SU-DHL-6 (cell line): ENCODE results near the gene KATNB1.

Experiments used
- H2AFZ ChIP-seq: fragments of 200-600 bp; sonication (generic); 2 replicates; pipeline ENCODE4 v1.6.1; 2014; ENCODE audit warnings: low read depth, mild to moderate bottlenecking, moderate library complexity, mixed read lengths, antibody characterized with exemption, low read length; ENCODE audit not compliant: severe bottlenecking
- H3F3A ChIP-seq: fragments of 200-600 bp; shearing (Covaris generic); 2 replicates; pipeline ENCODE4 v1.6.0; 2016; ENCODE audit warnings: antibody characterized with exemption, mild to moderate bottlenecking; ENCODE audit not compliant: insufficient read depth
- H3K27ac ChIP-seq: fragments of 200-600 bp; sonication (generic); 2 replicates; pipeline ENCODE4 v1.5.1; 2016; ENCODE audit warnings: low read depth, mild to moderate bottlenecking, low read length, moderate library complexity, mixed read lengths
- H3K27me3 ChIP-seq: fragments of 200-600 bp; sonication (generic), shearing (Covaris generic); 2 replicates; pipeline ENCODE4 v1.6.0; 2014; ENCODE audit warnings: mild to moderate bottlenecking, low read length
- H3K36me3 ChIP-seq: fragments of 200-600 bp; sonication (generic); 2 replicates; pipeline ENCODE4 v1.6.1; 2014; ENCODE audit warnings: mild to moderate bottlenecking, low read length, mixed read lengths
- H3K4me2 ChIP-seq: fragments of 300-600, 200-600 bp; shearing (Covaris generic), sonication (generic); 2 replicates; pipeline ENCODE4 v1.6.0; 2014; ENCODE audit warnings: low read length, low read depth, mild to moderate bottlenecking; ENCODE audit not compliant: poor library complexity, severe bottlenecking
- H3K4me3 ChIP-seq: fragments of 200-600 bp; sonication (generic); 2 replicates; pipeline ENCODE4 v1.5.1; 2014; ENCODE audit warnings: antibody characterized with exemption, low read length, mild to moderate bottlenecking, mixed read lengths; ENCODE audit not compliant: insufficient read depth, poor library complexity, severe bottlenecking
- H3K79me2 ChIP-seq: fragments of 200-600 bp; sonication (generic); 2 replicates; pipeline ENCODE4 v1.6.1; 2014; ENCODE audit warnings: mild to moderate bottlenecking, low read length, moderate library complexity; ENCODE audit not compliant: insufficient read depth
- H3K9ac ChIP-seq: fragments of 200-600 bp; sonication (generic); 2 replicates; pipeline ENCODE4 v1.7.0; 2014; ENCODE audit warnings: mild to moderate bottlenecking, low read length
- H3K9me2 ChIP-seq: fragments of 200-600 bp; sonication (generic); replicated peaks from 2 replicates; pipeline ENCODE4 v1.6.1; 2014; ENCODE audit warnings: low read length; ENCODE audit not compliant: insufficient read depth
- H3K9me3 ChIP-seq: fragments of 200-600 bp; sonication (generic); 2 replicates; pipeline ENCODE4 v1.6.1; 2014; ENCODE audit warnings: low read length, mixed read lengths; ENCODE audit not compliant: insufficient read depth
- H4K20me1 ChIP-seq: fragments of 200-600 bp; sonication (generic); 2 replicates; pipeline ENCODE4 v1.6.1; 2014; ENCODE audit warnings: low read depth, mild to moderate bottlenecking, antibody characterized with exemption, low read length, moderate library complexity, mixed read lengths
- CTCF ChIP-seq: fragments of 200-600 bp; sonication (generic); IDR thresholded peaks from one replicate; pipeline ENCODE4 v1.5.1; 2017; ENCODE audit warnings: antibody characterized with exemption, mild to moderate bottlenecking, low read length, moderate library complexity; ENCODE audit not compliant: insufficient read depth, poor library complexity, severe bottlenecking
- EZH2phosphoT487 ChIP-seq: fragments of 200-600 bp; sonication (generic), shearing (Covaris generic); conservative IDR thresholded peaks from 2 replicates; pipeline ENCODE4 v1.6.1; 2018; ENCODE audit warnings: mild to moderate bottlenecking, antibody characterized with exemption, low read length, moderate library complexity, mixed read lengths

Gene KATNB1

GRCh38 chr16:57721356-57722209 is 14.0 kb upstream of the KATNB1 start:
- Histone ChIP-seq H3K27ac (no peak overlapping the region), H3K9me2 (no peaks in the 10 kb centered on the region), H3K4me2 (no peak overlapping the region), H3K27me3 (no peaks in the 10 kb centered on the region), H3K4me3 (no peak overlapping the region), H4K20me1 (no peaks in the 10 kb centered on the region), H3K36me3 (no peaks in the 10 kb centered on the region), H3F3A (no peaks in the 10 kb centered on the region), H3K9ac (no peak overlapping the region), H3K9me3 (no peaks in the 10 kb centered on the region), H2AFZ (no peak overlapping the region), H3K79me2 (no peaks in the 10 kb centered on the region)
- TF ChIP-seq EZH2phosphoT487 (no peak), CTCF (no peak)

- Histone ChIP-seq H2AFZ (no peak overlapping the region), H3K9me2 (no peaks in the 10 kb centered on the region), H3K4me3 (no peak overlapping the region), H3K36me3 (no peaks in the 10 kb centered on the region), H3K9me3 (no peaks in the 10 kb centered on the region), H3K79me2 (no peaks in the 10 kb centered on the region), H4K20me1 (no peaks in the 10 kb centered on the region), H3F3A (no peaks in the 10 kb centered on the region), H3K9ac (no peak overlapping the region), H3K27me3 (no peaks in the 10 kb centered on the region), H3K27ac (no peak overlapping the region), H3K4me2 (no peak overlapping the region)
- TF ChIP-seq EZH2phosphoT487 = no peak
- no peak for TF ChIP-seq CTCF
Observed at GRCh38 chr16:57722210-57722499, 13.4 kb upstream of the KATNB1 start.

- Histone ChIP-seq H3K27ac (no peak overlapping the region), H3K36me3 (no peaks in the 10 kb centered on the region), H4K20me1 (no peaks in the 10 kb centered on the region), H3K27me3 (no peaks in the 10 kb centered on the region), H3K79me2 (no peaks in the 10 kb centered on the region), H2AFZ (no peak overlapping the region), H3K9me2 (no peaks in the 10 kb centered on the region), H3F3A (no peaks in the 10 kb centered on the region), H3K4me3 (no peak overlapping the region), H3K9ac (no peak overlapping the region), H3K4me2 (no peak overlapping the region), H3K9me3 (no peaks in the 10 kb centered on the region)
- TF ChIP-seq CTCF (no peak), EZH2phosphoT487 (no peak)
Observed at GRCh38 chr16:57722651-57723050, 12.9 kb upstream of the KATNB1 start.
